ENCODE results near the gene STAG1.
A peak's percentile ranks its signal among the peaks of the same experiment; 100 is the strongest.

The STAG1 gene

GRCh38 chr3:136305879-136306278, 446.3 kb downstream of the STAG1 start:
- H4K5ac ChIP-seq (ENCODE audit: low read length) = no peak overlapping the region
- no peak overlapping the region for H3K27ac ChIP-seq (ENCODE audit: low read depth, low read length)
- H2AK5ac ChIP-seq (ENCODE audit: low read length) = no peak overlapping the region
- H3K4me2 ChIP-seq (ENCODE audit: low read length) = no peak overlapping the region
- DNase-seq = peak; percentile 34
- H3K79me2 ChIP-seq (ENCODE audit: control insufficient read depth, insufficient read depth, low read length) = no peaks in the 10 kb centered on the region
- H3K79me1 ChIP-seq (ENCODE audit: low read length) = no peaks in the 10 kb centered on the region
- no peak overlapping the region for H4K8ac ChIP-seq (ENCODE audit: low read depth, low read length)
- no peaks in the 10 kb centered on the region for H3K27me3 ChIP-seq (ENCODE audit: insufficient read depth, low read length, poor library complexity)
- no peak overlapping the region for H2BK15ac ChIP-seq (replicated peaks; ENCODE audit: low read depth)
- no peak overlapping the region for H3K4ac ChIP-seq (ENCODE audit: low read depth, low read length)
- H3K56ac ChIP-seq (ENCODE audit: low read length) = no peak overlapping the region
- no CpG with 5 or more reads among the region's 1 CpG for WGBS (ENCODE audit: extremely low coverage, insufficient coverage, low lambda C conversion rate)
- no peak overlapping the region for H3K23ac ChIP-seq (ENCODE audit: low read length)
- H3K18ac ChIP-seq (ENCODE audit: low read length) = no peak overlapping the region
- H2BK5ac ChIP-seq (ENCODE audit: low read length) = no peak overlapping the region
- H3K36me3 ChIP-seq (ENCODE audit: control insufficient read depth, insufficient read depth, low read length) = no peaks in the 10 kb centered on the region
- H3K4me1 ChIP-seq (ENCODE audit: control insufficient read depth, low read depth, low read length) = no peaks in the 10 kb centered on the region
- H3K9ac ChIP-seq (ENCODE audit: low read length) = no peak overlapping the region
- H2BK120ac ChIP-seq (ENCODE audit: low read depth, low read length) = no peak overlapping the region
- no peak overlapping the region for H3K4me3 ChIP-seq (ENCODE audit: low read length)

GRCh38 chr3:136300444-136300843, 451.7 kb downstream of the STAG1 start:
- Histone ChIP-seq H3K4me2 (ENCODE audit: low read length) (no peak overlapping the region), H3K18ac (ENCODE audit: low read length) (no peak overlapping the region), H3K79me2 (ENCODE audit: control insufficient read depth, insufficient read depth, low read length) (no peaks in the 10 kb centered on the region), H3K23ac (ENCODE audit: low read length) (no peak overlapping the region), H2BK120ac (ENCODE audit: low read depth, low read length) (no peak overlapping the region), H3K27ac (ENCODE audit: low read depth, low read length) (no peak overlapping the region), H3K56ac (ENCODE audit: low read length) (no peak overlapping the region), H4K8ac (ENCODE audit: low read depth, low read length) (no peak overlapping the region), H4K5ac (ENCODE audit: low read length) (no peak overlapping the region), H3K4ac (ENCODE audit: low read depth, low read length) (no peak overlapping the region), H2BK5ac (ENCODE audit: low read length) (no peak overlapping the region), H2AK5ac (ENCODE audit: low read length) (no peak overlapping the region), H3K4me3 (ENCODE audit: low read length) (no peak overlapping the region), H3K27me3 (ENCODE audit: insufficient read depth, low read length, poor library complexity) (no peaks in the 10 kb centered on the region), H2BK15ac (replicated peaks; ENCODE audit: low read depth) (no peak overlapping the region), H3K79me1 (ENCODE audit: low read length) (no peaks in the 10 kb centered on the region), H3K36me3 (ENCODE audit: control insufficient read depth, insufficient read depth, low read length) (no peaks in the 10 kb centered on the region), H3K4me1 (ENCODE audit: control insufficient read depth, low read depth, low read length) (no peaks in the 10 kb centered on the region), H3K9ac (ENCODE audit: low read length) (no peak overlapping the region)
- no peak for DNase-seq
- no CpG with 5 or more reads among the region's 2 CpGs for WGBS (ENCODE audit: extremely low coverage, insufficient coverage, low lambda C conversion rate)

GRCh38 chr3:136297826-136298225, 454.4 kb downstream of the STAG1 start:
- no peaks in the 10 kb centered on the region for H3K36me3 ChIP-seq (ENCODE audit: control insufficient read depth, insufficient read depth, low read length)

GRCh38 chr3:136296960-136297359, 455.2 kb downstream of the STAG1 start:
- H3K9ac ChIP-seq (ENCODE audit: low read length) = no peak overlapping the region
- H3K56ac ChIP-seq (ENCODE audit: low read length) = no peak overlapping the region
- no peak for DNase-seq
- no peak overlapping the region for H4K8ac ChIP-seq (ENCODE audit: low read depth, low read length)
- no peaks in the 10 kb centered on the region for H3K4me1 ChIP-seq (ENCODE audit: control insufficient read depth, low read depth, low read length)
- no peak overlapping the region for H3K18ac ChIP-seq (ENCODE audit: low read length)
- H3K79me2 ChIP-seq (ENCODE audit: control insufficient read depth, insufficient read depth, low read length) = no peaks in the 10 kb centered on the region
- no peak overlapping the region for H4K5ac ChIP-seq (ENCODE audit: low read length)
- H2BK120ac ChIP-seq (ENCODE audit: low read depth, low read length) = no peak overlapping the region
- H3K23ac ChIP-seq (ENCODE audit: low read length) = no peak overlapping the region
- no peak overlapping the region for H3K4me2 ChIP-seq (ENCODE audit: low read length)
- no peaks in the 10 kb centered on the region for H3K79me1 ChIP-seq (ENCODE audit: low read length)
- no peaks in the 10 kb centered on the region for H3K27me3 ChIP-seq (ENCODE audit: insufficient read depth, low read length, poor library complexity)
- H3K4ac ChIP-seq (ENCODE audit: low read depth, low read length) = no peak overlapping the region
- no peak overlapping the region for H2AK5ac ChIP-seq (ENCODE audit: low read length)
- H3K36me3 ChIP-seq (ENCODE audit: control insufficient read depth, insufficient read depth, low read length) = no peaks in the 10 kb centered on the region
- no peak overlapping the region for H2BK5ac ChIP-seq (ENCODE audit: low read length)
- whole genome bisulfite sequencing (ENCODE audit: extremely low coverage, insufficient coverage, low lambda C conversion rate) = no CpG with 5 or more reads among the region's 5 CpGs
- no peak overlapping the region for H3K27ac ChIP-seq (ENCODE audit: low read depth, low read length)
- no peak overlapping the region for H3K4me3 ChIP-seq (ENCODE audit: low read length)
- H2BK15ac ChIP-seq (replicated peaks; ENCODE audit: low read depth) = no peak overlapping the region

More at GRCh38 chr3:136297826-136298225, 454.4 kb downstream of the STAG1 start:
- no peak overlapping the region for H4K8ac ChIP-seq (ENCODE audit: low read depth, low read length)
- no peak overlapping the region for H2BK15ac ChIP-seq (replicated peaks; ENCODE audit: low read depth)
- H4K5ac ChIP-seq (ENCODE audit: low read length) = no peak overlapping the region
- no peak overlapping the region for H3K4ac ChIP-seq (ENCODE audit: low read depth, low read length)
- H2BK5ac ChIP-seq (ENCODE audit: low read length) = no peak overlapping the region
- no CpG with 5 or more reads among the region's 8 CpGs for WGBS (ENCODE audit: extremely low coverage, insufficient coverage, low lambda C conversion rate)
- no peak overlapping the region for H3K9ac ChIP-seq (ENCODE audit: low read length)
- no peak overlapping the region for H3K27ac ChIP-seq (ENCODE audit: low read depth, low read length)
- H3K4me2 ChIP-seq (ENCODE audit: low read length) = no peak overlapping the region
- H3K4me1 ChIP-seq (ENCODE audit: control insufficient read depth, low read depth, low read length) = no peaks in the 10 kb centered on the region
- no peaks in the 10 kb centered on the region for H3K79me2 ChIP-seq (ENCODE audit: control insufficient read depth, insufficient read depth, low read length)
- H3K56ac ChIP-seq (ENCODE audit: low read length) = no peak overlapping the region
- H3K18ac ChIP-seq (ENCODE audit: low read length) = no peak overlapping the region
- no peak overlapping the region for H2AK5ac ChIP-seq (ENCODE audit: low read length)
- no peak overlapping the region for H3K23ac ChIP-seq (ENCODE audit: low read length)
- H2BK120ac ChIP-seq (ENCODE audit: low read depth, low read length) = no peak overlapping the region
- no peak overlapping the region for H3K4me3 ChIP-seq (ENCODE audit: low read length)
- H3K79me1 ChIP-seq (ENCODE audit: low read length) = no peaks in the 10 kb centered on the region
- no peak for DNase-seq
- H3K27me3 ChIP-seq (ENCODE audit: insufficient read depth, low read length, poor library complexity) = no peaks in the 10 kb centered on the region

DNA sequence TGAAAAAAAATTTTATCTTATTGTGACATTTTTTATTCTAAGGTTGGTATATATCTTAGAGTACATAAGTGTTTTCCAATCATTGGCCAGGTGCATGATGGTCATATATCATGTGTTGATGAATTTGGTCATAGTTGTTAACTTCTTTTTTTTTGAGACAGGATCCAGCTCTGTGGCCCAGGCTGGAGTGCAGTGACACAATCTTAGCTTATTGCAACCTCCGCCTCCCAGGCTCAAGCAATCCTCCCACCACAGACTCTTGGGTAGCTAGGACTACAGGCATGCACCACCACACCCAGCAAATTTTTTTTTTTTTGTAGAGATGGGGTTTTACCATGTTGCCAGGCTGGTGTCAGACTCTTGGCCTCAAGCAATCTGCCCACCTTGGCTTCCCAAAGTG, 458.0 kb downstream of the STAG1 start:
- H3K23ac ChIP-seq (ENCODE audit: low read length) = no peak overlapping the region
- no peak overlapping the region for H3K9ac ChIP-seq (ENCODE audit: low read length)
- no peak overlapping the region for H3K4ac ChIP-seq (ENCODE audit: low read depth, low read length)
- H3K27ac ChIP-seq (ENCODE audit: low read depth, low read length) = no peak overlapping the region
- no peaks in the 10 kb centered on the region for H3K79me1 ChIP-seq (ENCODE audit: low read length)
- no peak overlapping the region for H4K5ac ChIP-seq (ENCODE audit: low read length)
- no CpG with 5 or more reads among the region's 1 CpG for WGBS (ENCODE audit: extremely low coverage, insufficient coverage, low lambda C conversion rate)
- no peak overlapping the region for H3K18ac ChIP-seq (ENCODE audit: low read length)
- H2BK5ac ChIP-seq (ENCODE audit: low read length) = no peak overlapping the region
- H2BK15ac ChIP-seq (replicated peaks; ENCODE audit: low read depth) = no peak overlapping the region
- no peak overlapping the region for H2AK5ac ChIP-seq (ENCODE audit: low read length)
- H4K8ac ChIP-seq (ENCODE audit: low read depth, low read length) = no peak overlapping the region
- H3K36me3 ChIP-seq (ENCODE audit: control insufficient read depth, insufficient read depth, low read length) = no peaks in the 10 kb centered on the region
- H3K27me3 ChIP-seq (ENCODE audit: insufficient read depth, low read length, poor library complexity) = no peaks in the 10 kb centered on the region
- H3K4me1 ChIP-seq (ENCODE audit: control insufficient read depth, low read depth, low read length) = no peaks in the 10 kb centered on the region
- H2BK120ac ChIP-seq (ENCODE audit: low read depth, low read length) = no peak overlapping the region
- DNase-seq = no peak
- no peaks in the 10 kb centered on the region for H3K79me2 ChIP-seq (ENCODE audit: control insufficient read depth, insufficient read depth, low read length)
- H3K4me2 ChIP-seq (ENCODE audit: low read length) = no peak overlapping the region
- H3K56ac ChIP-seq (ENCODE audit: low read length) = no peak overlapping the region
- no peak overlapping the region for H3K4me3 ChIP-seq (ENCODE audit: low read length)

- Histone ChIP-seq H3K4ac (ENCODE audit: low read depth, low read length) (no peak overlapping the region), H3K18ac (ENCODE audit: low read length) (no peak overlapping the region), H3K4me3 (ENCODE audit: low read length) (no peak overlapping the region), H2BK120ac (ENCODE audit: low read depth, low read length) (no peak overlapping the region), H2BK5ac (ENCODE audit: low read length) (no peak overlapping the region), H4K5ac (ENCODE audit: low read length) (no peak overlapping the region), H2BK15ac (replicated peaks; ENCODE audit: low read depth) (no peak overlapping the region), H3K23ac (ENCODE audit: low read length) (no peak overlapping the region), H3K9ac (ENCODE audit: low read length) (no peak overlapping the region), H3K27me3 (ENCODE audit: insufficient read depth, low read length, poor library complexity) (no peaks in the 10 kb centered on the region), H2AK5ac (ENCODE audit: low read length) (no peak overlapping the region), H3K56ac (ENCODE audit: low read length) (no peak overlapping the region), H3K36me3 (ENCODE audit: control insufficient read depth, insufficient read depth, low read length) (no peaks in the 10 kb centered on the region), H3K4me1 (ENCODE audit: control insufficient read depth, low read depth, low read length) (no peaks in the 10 kb centered on the region), H4K8ac (ENCODE audit: low read depth, low read length) (no peak overlapping the region), H3K79me2 (ENCODE audit: control insufficient read depth, insufficient read depth, low read length) (no peaks in the 10 kb centered on the region), H3K4me2 (ENCODE audit: low read length) (no peak overlapping the region), H3K27ac (ENCODE audit: low read depth, low read length) (no peak overlapping the region), H3K79me1 (ENCODE audit: low read length) (no peaks in the 10 kb centered on the region)
- DNase-seq = no peak
- no CpG with 5 or more reads among the region's 2 CpGs for WGBS (ENCODE audit: extremely low coverage, insufficient coverage, low lambda C conversion rate)
Measured at GRCh38 chr3:136293279-136293678, 458.9 kb downstream of the STAG1 start.
